SKM-1 treated with dmso at 0.1 percent for 144 hours (cell line): ENCODE results near the gene MEGF6.

Experiments used
- DNase-seq: peaks from one replicate; lab custom pipeline; 2025; ENCODE audit not compliant: unreplicated experiment; lab: John Stamatoyannopoulos, UW

Gene MEGF6

GRCh38 chr1:3471356-3472087, 139.8 kb downstream of the MEGF6 start:
- DNase-seq: no peak

GRCh38 chr1:3470650-3471355, 140.5 kb downstream of the MEGF6 start:
- DNase-seq: no peak

- DNase-seq: no peak
Observed at GRCh38 chr1:3469849-3470649, 141.3 kb downstream of the MEGF6 start.

GRCh38 chr1:3469104-3469848, 142.0 kb downstream of the MEGF6 start:
- no peak for DNase-seq

GRCh38 chr1:3468236-3469103, 142.8 kb downstream of the MEGF6 start:
- no peak for DNase-seq

GRCh38 chr1:3467096-3468036, 143.9 kb downstream of the MEGF6 start:
- DNase-seq: no peak

GRCh38 chr1:3466366-3467075, 144.8 kb downstream of the MEGF6 start:
- no peak for DNase-seq

- no peak for DNase-seq
Observed at GRCh38 chr1:3465935-3466321, 145.4 kb downstream of the MEGF6 start.

- no peak for DNase-seq
Observed at GRCh38 chr1:3465091-3465934, 146.0 kb downstream of the MEGF6 start.

GRCh38 chr1:3464649-3465025, 146.7 kb downstream of the MEGF6 start:
- no peak for DNase-seq

- no peak for DNase-seq
Observed at GRCh38 chr1:3463891-3464648, 147.2 kb downstream of the MEGF6 start.

- no peak for DNase-seq
Observed at GRCh38 chr1:3463408-3463863, 147.9 kb downstream of the MEGF6 start.

GRCh38 chr1:3463013-3463385, 148.3 kb downstream of the MEGF6 start:
- DNase-seq: no peak

- DNase-seq: no peak
Observed at GRCh38 chr1:3462356-3463012, 148.8 kb downstream of the MEGF6 start.

GRCh38 chr1:3461934-3462275, 149.4 kb downstream of the MEGF6 start:
- no peak for DNase-seq

GRCh38 chr1:3461238-3461933, 149.9 kb downstream of the MEGF6 start:
- DNase-seq: no peak
